ENCODE measurements around the gene ZNF438.

The ZNF438 gene

GRCh38 chr10:31000867-31001266, 30.8 kb downstream of the ZNF438 start:
- H3K14ac ChIP-seq (ENCODE audit: low read length in 2 of 2): no peak overlapping the region
- no peaks in the 10 kb centered on the region for H3K36me3 ChIP-seq (ENCODE audit: control insufficient read depth in 1 of 2, insufficient read depth in 2 of 2, low read depth in 1 of 2, low read length in 2 of 2)
- no peak overlapping the region for H3K4ac ChIP-seq (ENCODE audit: low read depth in 1 of 2, low read length in 2 of 2)
- H2BK12ac ChIP-seq (ENCODE audit: low read length in 2 of 2): no peak overlapping the region
- WGBS: 97% methylated on average over 2 of the region's 2 CpGs
- no peak overlapping the region for H2BK15ac ChIP-seq (ENCODE audit: low read depth, poor library complexity, severe bottlenecking)
- peak; percentile 43 for DNase-seq
- H3K4me2 ChIP-seq (ENCODE audit: low read length, poor library complexity, severe bottlenecking): no peak overlapping the region
- no peak overlapping the region for H2BK120ac ChIP-seq (ENCODE audit: low read depth, low read length)
- H2BK5ac ChIP-seq (ENCODE audit: low read depth, low read length, poor library complexity, severe bottlenecking): no peak overlapping the region
- no peak overlapping the region for H4K8ac ChIP-seq (ENCODE audit: low read length)
- no peaks in the 10 kb centered on the region for H3K27me3 ChIP-seq (ENCODE audit: control insufficient read depth in 1 of 2, insufficient read depth in 1 of 2, low read length in 2 of 2)
- H2AK5ac ChIP-seq (ENCODE audit: low read length, severe bottlenecking): no peak overlapping the region
- H3K79me1 ChIP-seq (replicated peaks; ENCODE audit: low read length, poor library complexity, severe bottlenecking): peaks cover 10% of the 10 kb centered on the region
- H3K9me3 ChIP-seq (ENCODE audit: control insufficient read depth, low read length): peaks cover 2% of the 10 kb centered on the region
- H3K4me3 ChIP-seq (ENCODE audit: insufficient read depth in 1 of 2, low read depth in 1 of 2, low read length in 2 of 2): no peak overlapping the region
- no peak overlapping the region for H3K27ac ChIP-seq (ENCODE audit: low read length, poor library complexity, severe bottlenecking)
- no peak overlapping the region for H3K23ac ChIP-seq (ENCODE audit: low read length in 2 of 2)
- no peak overlapping the region for H4K91ac ChIP-seq (ENCODE audit: low read length)
- peaks cover 5% of the 10 kb centered on the region for H3K4me1 ChIP-seq (ENCODE audit: control insufficient read depth, insufficient read depth, low read depth, low read length)
- no peak overlapping the region for H2AFZ ChIP-seq (ENCODE audit: low read depth, low read length)
- H3K18ac ChIP-seq (ENCODE audit: low read depth in 1 of 2, low read length in 2 of 2): no peak overlapping the region
- no peak overlapping the region for H3K9ac ChIP-seq (ENCODE audit: low read length)

- H3K27me3 ChIP-seq (ENCODE audit: control insufficient read depth in 1 of 2, insufficient read depth in 1 of 2, low read length in 2 of 2): no peaks in the 10 kb centered on the region
- no peak overlapping the region for H4K91ac ChIP-seq (ENCODE audit: low read length)
- H2BK5ac ChIP-seq (ENCODE audit: low read depth, low read length, poor library complexity, severe bottlenecking): no peak overlapping the region
- no peak for DNase-seq
- H2BK120ac ChIP-seq (ENCODE audit: low read depth, low read length): no peak overlapping the region
- H4K8ac ChIP-seq (ENCODE audit: low read length): peak overlapping the region; percentile 19
- no peak overlapping the region for H3K23ac ChIP-seq (ENCODE audit: low read length in 2 of 2)
- no peak overlapping the region for H3K4me3 ChIP-seq (ENCODE audit: insufficient read depth in 1 of 2, low read depth in 1 of 2, low read length in 2 of 2)
- peak overlapping the region; percentile 89 for H3K9ac ChIP-seq (ENCODE audit: low read length)
- peaks cover 5% of the 10 kb centered on the region for H3K4me1 ChIP-seq (ENCODE audit: control insufficient read depth, insufficient read depth, low read depth, low read length)
- no peak overlapping the region for H2BK12ac ChIP-seq (ENCODE audit: low read length in 2 of 2)
- H3K27ac ChIP-seq (ENCODE audit: low read length, poor library complexity, severe bottlenecking): no peak overlapping the region
- H3K36me3 ChIP-seq (ENCODE audit: control insufficient read depth in 1 of 2, insufficient read depth in 2 of 2, low read depth in 1 of 2, low read length in 2 of 2): no peaks in the 10 kb centered on the region
- peak overlapping the region; percentile 34 to 60 for H3K18ac ChIP-seq (ENCODE audit: low read depth in 1 of 2, low read length in 2 of 2)
- 97% methylated on average over 3 of the region's 3 CpGs for WGBS
- H2BK15ac ChIP-seq (ENCODE audit: low read depth, poor library complexity, severe bottlenecking): no peak overlapping the region
- no peak overlapping the region for H2AK5ac ChIP-seq (ENCODE audit: low read length, severe bottlenecking)
- H3K79me1 ChIP-seq (replicated peaks; ENCODE audit: low read length, poor library complexity, severe bottlenecking): peaks cover 10% of the 10 kb centered on the region
- H3K9me3 ChIP-seq (ENCODE audit: control insufficient read depth, low read length): peaks cover 9% of the 10 kb centered on the region
- no peak overlapping the region for H2AFZ ChIP-seq (ENCODE audit: low read depth, low read length)
- H3K4me2 ChIP-seq (ENCODE audit: low read length, poor library complexity, severe bottlenecking): no peak overlapping the region
- H3K4ac ChIP-seq (ENCODE audit: low read depth in 1 of 2, low read length in 2 of 2): peak overlapping the region in 1 of 2 experiments; percentile 50
- peak overlapping the region in 1 of 2 experiments; percentile 89 for H3K14ac ChIP-seq (ENCODE audit: low read length in 2 of 2)
Measured at GRCh38 chr10:31000071-31000782, 31.4 kb downstream of the ZNF438 start.

GRCh38 chr10:30999070-30999712, 32.5 kb downstream of the ZNF438 start:
- Histone ChIP-seq H4K91ac (ENCODE audit: low read length) (peak overlapping the region; percentile 64), H4K8ac (ENCODE audit: low read length) (peak overlapping the region; percentile 87), H2BK120ac (ENCODE audit: low read depth, low read length) (no peak overlapping the region), H3K4me3 (ENCODE audit: insufficient read depth in 1 of 2, low read depth in 1 of 2, low read length in 2 of 2) (peak overlapping the region in 1 of 2 experiments; percentile 69), H3K79me1 (replicated peaks; ENCODE audit: low read length, poor library complexity, severe bottlenecking) (peaks cover 13% of the 10 kb centered on the region), H3K4me2 (ENCODE audit: low read length, poor library complexity, severe bottlenecking) (no peak overlapping the region), H2BK12ac (ENCODE audit: low read length in 2 of 2) (peak overlapping the region in 1 of 2 experiments; percentile 8), H3K4me1 (ENCODE audit: control insufficient read depth, insufficient read depth, low read depth, low read length) (peaks cover 5% of the 10 kb centered on the region), H3K14ac (ENCODE audit: low read length in 2 of 2) (no peak overlapping the region), H3K27ac (ENCODE audit: low read length, poor library complexity, severe bottlenecking) (no peak overlapping the region), H3K27me3 (ENCODE audit: control insufficient read depth in 1 of 2, insufficient read depth in 1 of 2, low read length in 2 of 2) (no peaks in the 10 kb centered on the region), H3K18ac (ENCODE audit: low read depth in 1 of 2, low read length in 2 of 2) (peak overlapping the region; percentile 31 to 50), H2BK15ac (ENCODE audit: low read depth, poor library complexity, severe bottlenecking) (peak overlapping the region; percentile 2), H2AK5ac (ENCODE audit: low read length, severe bottlenecking) (no peak overlapping the region), H3K9ac (ENCODE audit: low read length) (peak overlapping the region; percentile 89), H3K23ac (ENCODE audit: low read length in 2 of 2) (no peak overlapping the region), H2BK5ac (ENCODE audit: low read depth, low read length, poor library complexity, severe bottlenecking) (no peak overlapping the region), H3K4ac (ENCODE audit: low read depth in 1 of 2, low read length in 2 of 2) (peak overlapping the region in 1 of 2 experiments; percentile 2), H2AFZ (ENCODE audit: low read depth, low read length) (no peak overlapping the region), H3K36me3 (ENCODE audit: control insufficient read depth in 1 of 2, insufficient read depth in 2 of 2, low read depth in 1 of 2, low read length in 2 of 2) (peaks cover 0 to 4% of the 10 kb centered on the region in 2 experiments), H3K9me3 (ENCODE audit: control insufficient read depth, low read length) (peaks cover 18% of the 10 kb centered on the region)
- peak; percentile 81 for DNase-seq
- 76% methylated on average over 2 of the region's 3 CpGs for WGBS

GRCh38 chr10:30997536-30998235, 34.0 kb downstream of the ZNF438 start:
- Histone ChIP-seq H2BK5ac (ENCODE audit: low read depth, low read length, poor library complexity, severe bottlenecking) (no peak overlapping the region), H3K9me3 (ENCODE audit: control insufficient read depth, low read length) (peaks cover 26% of the 10 kb centered on the region), H2BK120ac (ENCODE audit: low read depth, low read length) (no peak overlapping the region), H3K27ac (ENCODE audit: low read length, poor library complexity, severe bottlenecking) (no peak overlapping the region), H2BK12ac (ENCODE audit: low read length in 2 of 2) (no peak overlapping the region), H3K4me3 (ENCODE audit: insufficient read depth in 1 of 2, low read depth in 1 of 2, low read length in 2 of 2) (peak overlapping the region in 1 of 2 experiments; percentile 50), H2AK5ac (ENCODE audit: low read length, severe bottlenecking) (no peak overlapping the region), H3K79me1 (replicated peaks; ENCODE audit: low read length, poor library complexity, severe bottlenecking) (peaks cover 19% of the 10 kb centered on the region), H3K23ac (ENCODE audit: low read length in 2 of 2) (no peak overlapping the region), H2BK15ac (ENCODE audit: low read depth, poor library complexity, severe bottlenecking) (no peak overlapping the region), H3K27me3 (ENCODE audit: control insufficient read depth in 1 of 2, insufficient read depth in 1 of 2, low read length in 2 of 2) (no peaks in the 10 kb centered on the region), H3K14ac (ENCODE audit: low read length in 2 of 2) (no peak overlapping the region), H3K18ac (ENCODE audit: low read depth in 1 of 2, low read length in 2 of 2) (no peak overlapping the region), H3K9ac (ENCODE audit: low read length) (no peak overlapping the region), H4K8ac (ENCODE audit: low read length) (no peak overlapping the region), H3K4me2 (ENCODE audit: low read length, poor library complexity, severe bottlenecking) (no peak overlapping the region), H2AFZ (ENCODE audit: low read depth, low read length) (no peak overlapping the region), H3K4ac (ENCODE audit: low read depth in 1 of 2, low read length in 2 of 2) (no peak overlapping the region), H4K91ac (ENCODE audit: low read length) (no peak overlapping the region), H3K4me1 (ENCODE audit: control insufficient read depth, insufficient read depth, low read depth, low read length) (peaks cover 5% of the 10 kb centered on the region), H3K36me3 (ENCODE audit: control insufficient read depth in 1 of 2, insufficient read depth in 2 of 2, low read depth in 1 of 2, low read length in 2 of 2) (peaks cover 3 to 17% of the 10 kb centered on the region in 2 experiments)
- DNase-seq: no peak
- no CpG with 5 or more reads among the region's 3 CpGs for WGBS

All from mesenchymal stem cell (in vitro differentiated cells and primary cell).